Body of pancreas (tissue), 4 donors: ENCODE data around the gene MTMR1. TPM values are rescaled to one million over a fixed set of nuclear protein-coding genes. Genes with fewer than 3 reads are reported as not detected.

Source experiments
- ATAC-seq: fragments of 150-250 bp; one replicate; pipeline ENCODE4 v1.9.1; 2016
- DNase-seq, 4 donors: peaks; one replicate each; pipeline ENCODE4 v3.0.0-alpha.2; 2019
- H3K27ac ChIP-seq, 4 donors: fragments of 200-600 bp; sonication (generic); 1 replicate in 3 of 4; 2 replicates in 1 of 4; pipeline versions ENCODE4 v1.5.1 to v1.6.1; 2016 to 2019; ENCODE audit warnings: mild to moderate bottlenecking in 1 of 4, mixed read lengths in 1 of 4, moderate library complexity in 1 of 4
- H3K27me3 ChIP-seq, 2 donors: fragments of 200-600 bp; sonication (generic); one replicate each; pipeline ENCODE4 v1.6.0; 2016; ENCODE audit warnings: mild to moderate bottlenecking in 1 of 2
- H3K36me3 ChIP-seq, 2 donors: fragments of 200-600 bp; sonication (generic); replicated peaks in 1 of 2; 2 replicates each; pipeline ENCODE4 v1.5.1; 2016; ENCODE audit warnings: low read depth in 2 of 2; ENCODE audit not compliant: insufficient read depth in 1 of 2
- H3K4me1 ChIP-seq: fragments of 200-600 bp; sonication (generic); one replicate; pipeline ENCODE4 v1.6.0; 2016
- H3K4me3 ChIP-seq, 2 donors: fragments of 200-600 bp; sonication (generic); 1 replicate in 1 of 2; 2 replicates in 1 of 2; pipeline ENCODE4 v1.5.1; 2016 to 2019
- H3K9me3 ChIP-seq, 3 donors: fragments of 200-600 bp; sonication (generic); 1 replicate in 2 of 3; 2 replicates in 1 of 3; pipeline ENCODE4 v1.5.1; 2016
- POLR2A ChIP-seq, 3 donors: fragments of 450-650 bp; IDR thresholded peaks; one replicate each; pipeline ENCODE4 v1.6.1; 2016; ENCODE audit warnings: antibody characterized with exemption in 3 of 3, mild to moderate bottlenecking in 2 of 3
- WGBS, 2 donors: methylation state at CpG; one replicate each; pipeline ENCODE4 v1.1.5; 2017; 5-methylcytosine and 5-hydroxymethylcytosine counted together
- intact Hi-C: fragments of 100-400 bp; cut with DNase I; formaldehyde crosslinking; loops from one replicate; pipeline ENCODE4 v1.15.1; 2023
- total RNA-seq, 2 donors: library from RNA; depleted of rRNA; stranded (reverse); fragments of >200 nt; gene quantifications; one replicate each; pipeline ENCODE4 v1.1.0, GENCODE V29; 2016
- TF ChIP-seq, protein P1 (sequence below), 7 experiments: fragments of 450-650 bp in 4 of 7; fragments of 200-600 bp in 3 of 7; sonication (generic) in 3 of 7; IDR thresholded peaks; one replicate each; pipeline ENCODE4 v1.5.1; 2016 to 2019; ENCODE audit warnings: antibody characterized with exemption in 7 of 7

MTMR1 gene
- total RNA-seq, 2 donors from 2014 or later = 7.6 to 9.1 TPM

DNA sequence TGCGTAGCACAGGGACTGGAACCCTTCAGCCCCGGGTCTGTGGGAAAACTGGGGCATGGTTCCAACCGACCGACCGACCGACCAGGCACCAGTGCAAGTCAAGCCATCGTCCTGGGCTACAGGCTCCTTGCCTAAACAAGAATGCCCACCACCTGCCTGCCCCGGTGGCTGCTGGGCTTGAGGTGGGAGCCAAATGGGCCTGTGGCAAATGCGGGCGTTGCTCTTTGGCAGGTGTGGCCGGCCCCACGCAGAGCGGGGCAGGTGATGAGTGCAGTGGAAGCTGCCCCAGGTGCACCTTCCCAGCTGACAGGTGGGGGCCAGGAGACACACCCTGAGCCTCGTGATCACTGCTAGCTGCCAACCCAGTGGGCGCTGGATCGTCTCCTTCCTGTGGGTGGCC is 77.9 kb downstream of the MTMR1 start:
- no peak for DNase-seq
- Histone ChIP-seq H3K27me3 (no peaks in the 10 kb centered on the region), H3K27ac (no peak overlapping the region), H3K4me1 (no peaks in the 10 kb centered on the region), H3K36me3 (no peaks in the 10 kb centered on the region), H3K9me3 (no peaks in the 10 kb centered on the region), H3K4me3 (no peak overlapping the region)
- ATAC-seq = no peak
- 92 to 100% methylated on average over 1 to 9 of the region's 16 CpGs for WGBS, 2 donors
- intact Hi-C loops = loop anchor here (5.0 kb wide), 1 partner anchor 311 kb away; no protein-coding TSS in a partner anchor
- TF ChIP-seq POLR2A (IDR thresholded peaks at IDR 0.05) = no peak
- TF ChIP-seq, protein P1, sequence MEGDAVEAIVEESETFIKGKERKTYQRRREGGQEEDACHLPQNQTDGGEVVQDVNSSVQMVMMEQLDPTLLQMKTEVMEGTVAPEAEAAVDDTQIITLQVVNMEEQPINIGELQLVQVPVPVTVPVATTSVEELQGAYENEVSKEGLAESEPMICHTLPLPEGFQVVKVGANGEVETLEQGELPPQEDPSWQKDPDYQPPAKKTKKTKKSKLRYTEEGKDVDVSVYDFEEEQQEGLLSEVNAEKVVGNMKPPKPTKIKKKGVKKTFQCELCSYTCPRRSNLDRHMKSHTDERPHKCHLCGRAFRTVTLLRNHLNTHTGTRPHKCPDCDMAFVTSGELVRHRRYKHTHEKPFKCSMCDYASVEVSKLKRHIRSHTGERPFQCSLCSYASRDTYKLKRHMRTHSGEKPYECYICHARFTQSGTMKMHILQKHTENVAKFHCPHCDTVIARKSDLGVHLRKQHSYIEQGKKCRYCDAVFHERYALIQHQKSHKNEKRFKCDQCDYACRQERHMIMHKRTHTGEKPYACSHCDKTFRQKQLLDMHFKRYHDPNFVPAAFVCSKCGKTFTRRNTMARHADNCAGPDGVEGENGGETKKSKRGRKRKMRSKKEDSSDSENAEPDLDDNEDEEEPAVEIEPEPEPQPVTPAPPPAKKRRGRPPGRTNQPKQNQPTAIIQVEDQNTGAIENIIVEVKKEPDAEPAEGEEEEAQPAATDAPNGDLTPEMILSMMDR (IDR thresholded peaks at IDR 0.05) = no peak

DNA sequence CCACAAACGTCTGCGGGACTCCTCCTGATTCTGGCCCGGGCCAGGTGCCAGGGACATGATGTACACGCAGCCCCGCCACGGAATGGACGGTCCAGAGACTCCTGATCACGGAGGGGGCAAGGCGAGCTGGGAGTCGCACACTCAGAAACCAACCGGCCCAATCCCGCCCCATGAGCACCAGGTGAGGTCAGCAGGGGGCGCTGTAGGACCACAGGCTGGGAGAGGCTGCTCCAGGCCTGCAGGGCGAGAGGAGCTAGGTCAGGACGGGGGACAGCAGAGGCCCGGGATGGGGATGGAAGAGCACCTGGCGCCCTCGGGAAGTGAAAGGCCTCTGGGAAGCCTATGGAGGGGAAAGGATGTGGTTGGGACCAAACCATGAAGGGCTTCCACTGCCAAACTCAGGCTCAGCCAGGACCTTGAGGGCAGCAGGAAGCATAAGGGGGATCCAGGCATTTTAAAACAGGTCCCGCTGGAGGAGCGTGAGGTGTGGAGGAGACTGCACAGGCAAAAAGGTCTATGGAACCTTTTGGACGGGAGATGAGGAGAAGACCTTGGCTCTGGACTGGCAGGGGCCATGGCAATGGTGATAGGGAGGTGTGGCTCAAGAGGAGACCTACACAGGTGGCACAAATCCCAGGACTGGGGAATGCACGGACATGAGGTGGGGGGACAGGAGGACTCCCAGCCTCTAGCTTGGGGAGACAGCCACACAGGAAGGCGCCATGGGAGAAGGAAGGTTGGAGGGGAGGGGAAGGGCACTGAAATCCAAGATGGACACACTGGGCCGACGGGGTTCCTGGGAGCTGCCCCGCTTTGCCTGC is 79.2 kb downstream of the MTMR1 start:
- peak; percentile 81 for ATAC-seq
- TF ChIP-seq POLR2A (IDR thresholded peaks at IDR 0.05) = no peak
- TF ChIP-seq, protein P1 (IDR thresholded peaks at IDR 0.05) = peak; percentile 52 to 84 (median 78)
- DNase-seq = peak; percentile 71 to 80 (median 76)

DNA sequence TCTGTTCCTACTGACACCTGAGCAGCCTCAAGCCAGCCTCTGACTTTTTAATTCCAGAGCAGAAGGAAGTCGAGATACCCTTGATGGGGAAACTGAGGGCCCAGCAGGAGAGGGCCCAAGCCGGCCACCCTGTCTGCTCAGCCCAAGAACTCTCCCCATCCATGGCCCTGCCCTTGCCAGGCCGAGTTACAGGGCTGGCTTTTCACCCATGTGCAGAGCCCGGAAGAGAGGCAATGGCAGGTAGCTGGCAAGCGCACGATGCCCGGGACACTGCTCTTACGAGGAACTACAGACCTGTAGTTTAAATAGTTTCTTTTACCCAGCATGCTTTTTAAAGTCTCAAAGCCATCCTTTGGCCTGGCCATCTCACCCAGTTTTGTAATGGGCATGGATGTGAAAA is 79.9 kb downstream of the MTMR1 start:
- H3K27ac ChIP-seq = no peak overlapping the region
- no peaks in the 10 kb centered on the region for H3K27me3 ChIP-seq
- intact Hi-C loops = loop anchor here (5.0 kb wide), 1 partner anchor 309 kb away; no protein-coding TSS in a partner anchor
- no peaks in the 10 kb centered on the region for H3K9me3 ChIP-seq
- no peak overlapping the region for H3K4me3 ChIP-seq
- H3K4me1 ChIP-seq = no peaks in the 10 kb centered on the region
- DNase-seq (no peak), ATAC-seq (no peak)
- 80 to 87% methylated on average over 3 to 8 of the region's 8 CpGs for WGBS, 2 donors
- H3K36me3 ChIP-seq = no peaks in the 10 kb centered on the region
- TF ChIP-seq, protein P1 (IDR thresholded peaks at IDR 0.05) = no peak
- no peak for TF ChIP-seq POLR2A (IDR thresholded peaks at IDR 0.05)

More for the DNA sequence above, 79.2 kb downstream of the MTMR1 start:
- WGBS, 2 donors = 35 to 73% methylated on average over 5 to 19 of the region's 26 CpGs
- Histone ChIP-seq H3K36me3 (no peaks in the 10 kb centered on the region), H3K4me1 (no peaks in the 10 kb centered on the region), H3K27me3 (no peaks in the 10 kb centered on the region), H3K27ac (no peak overlapping the region), H3K4me3 (no peak overlapping the region), H3K9me3 (no peaks in the 10 kb centered on the region)
- intact Hi-C loops = loop anchor here (5.0 kb wide), 1 partner anchor 310 kb away; no protein-coding TSS in a partner anchor

DNA sequence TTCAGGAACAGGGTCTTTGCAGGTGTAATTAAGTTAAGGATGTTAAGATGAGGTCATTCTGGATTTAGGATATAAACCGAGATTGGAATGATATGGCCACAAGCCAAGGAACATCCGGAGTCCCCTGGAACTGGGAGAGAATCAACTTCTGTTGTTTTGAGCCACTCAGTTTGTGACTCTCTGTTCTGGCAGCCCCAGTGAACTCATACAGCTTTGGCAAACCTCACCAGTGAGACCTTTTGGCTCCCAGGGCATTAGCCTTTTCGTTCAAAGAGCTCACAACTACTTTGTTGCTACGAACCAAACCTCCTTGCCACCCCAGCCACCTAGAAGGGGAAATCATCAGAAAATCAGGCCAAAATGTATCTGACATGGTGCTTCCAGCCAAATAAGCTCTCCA is 80.4 kb downstream of the MTMR1 start:
- Histone ChIP-seq H3K27ac (no peak overlapping the region), H3K36me3 (no peaks in the 10 kb centered on the region), H3K9me3 (no peaks in the 10 kb centered on the region), H3K4me1 (no peaks in the 10 kb centered on the region), H3K4me3 (no peak overlapping the region), H3K27me3 (no peaks in the 10 kb centered on the region)
- intact Hi-C loops = loop anchor here (5.0 kb wide), 1 partner anchor 309 kb away; no protein-coding TSS in a partner anchor
- TF ChIP-seq, protein P1 (IDR thresholded peaks at IDR 0.05) = no peak
- TF ChIP-seq POLR2A (IDR thresholded peaks at IDR 0.05) = no peak
- 83 to 85% methylated on average over 3 to 4 of the region's 4 CpGs for WGBS, 2 donors
- DNase-seq (no peak), ATAC-seq (no peak)
